ENCODE results near the gene WDR64. TPM values are rescaled to one million over a fixed set of nuclear protein-coding genes. Genes with fewer than 3 reads are reported as not detected.

Gene WDR64
- total RNA-seq, 1 donor from 2014 or later = not detected

- intact Hi-C loops (cut with micrococcal nuclease) = no loop called here
- Histone ChIP-seq H3K27ac (replicated peaks) (no peak overlapping the region), H3K36me3 (no peaks in the 10 kb centered on the region), H3K9me3 (replicated peaks) (peaks cover 7% of the 10 kb centered on the region), H3K4me1 (no peaks in the 10 kb centered on the region), H3K27me3 (ENCODE audit: low read depth) (no peaks in the 10 kb centered on the region), H3K4me3 (no peak overlapping the region)
- no peak for TF ChIP-seq CTCF (IDR thresholded peaks at IDR 0.05; ENCODE audit: borderline replicate concordance)
- no peak for DNase-seq
These were observed 68.9 kb downstream of the WDR64 start for GRCh38 chr1:241721011-241721410.

GRCh38 chr1:241722947-241723346 lies 70.9 kb downstream of the WDR64 start:
- Histone ChIP-seq H3K36me3 (no peaks in the 10 kb centered on the region), H3K27ac (replicated peaks) (no peak overlapping the region), H3K4me3 (no peak overlapping the region), H3K4me1 (no peaks in the 10 kb centered on the region), H3K9me3 (replicated peaks) (peaks cover 7% of the 10 kb centered on the region), H3K27me3 (ENCODE audit: low read depth) (no peaks in the 10 kb centered on the region)
- intact Hi-C loops (cut with micrococcal nuclease) = no loop called here
- DNase-seq = no peak
- no peak for TF ChIP-seq CTCF (IDR thresholded peaks at IDR 0.05; ENCODE audit: borderline replicate concordance)

- no peaks in the 10 kb centered on the region for H3K27me3 ChIP-seq (ENCODE audit: low read depth)
- no peak overlapping the region for H3K27ac ChIP-seq (replicated peaks)
- DNase-seq = no peak
- TF ChIP-seq CTCF (IDR thresholded peaks at IDR 0.05; ENCODE audit: borderline replicate concordance) = no peak
- no peak overlapping the region for H3K4me3 ChIP-seq
- intact Hi-C loops (cut with micrococcal nuclease) = no loop called here
- H3K36me3 ChIP-seq = no peaks in the 10 kb centered on the region
- H3K9me3 ChIP-seq (replicated peaks) = peaks cover 7% of the 10 kb centered on the region
- no peaks in the 10 kb centered on the region for H3K4me1 ChIP-seq
These were observed 72.8 kb downstream of the WDR64 start for GRCh38 chr1:241724741-241725356.

GRCh38 chr1:241730031-241730430 lies 78.0 kb downstream of the WDR64 start:
- no peak for TF ChIP-seq CTCF (IDR thresholded peaks at IDR 0.05; ENCODE audit: borderline replicate concordance)
- intact Hi-C loops (cut with micrococcal nuclease) = no loop called here
- Histone ChIP-seq H3K9me3 (replicated peaks) (no peaks in the 10 kb centered on the region), H3K4me1 (no peaks in the 10 kb centered on the region), H3K27me3 (ENCODE audit: low read depth) (peaks cover 3% of the 10 kb centered on the region), H3K36me3 (no peaks in the 10 kb centered on the region), H3K27ac (replicated peaks) (no peak overlapping the region), H3K4me3 (no peak overlapping the region)
- DNase-seq = no peak

- no peaks in the 10 kb centered on the region for H3K4me1 ChIP-seq
- DNase-seq = no peak
- no peak overlapping the region for H3K4me3 ChIP-seq
- H3K9me3 ChIP-seq (replicated peaks) = no peaks in the 10 kb centered on the region
- peaks cover 8% of the 10 kb centered on the region for H3K27me3 ChIP-seq (ENCODE audit: low read depth)
- intact Hi-C loops (cut with micrococcal nuclease) = no loop called here
- no peaks in the 10 kb centered on the region for H3K36me3 ChIP-seq
- no peak for TF ChIP-seq CTCF (IDR thresholded peaks at IDR 0.05; ENCODE audit: borderline replicate concordance)
- no peak overlapping the region for H3K27ac ChIP-seq (replicated peaks)
These were observed 81.8 kb downstream of the WDR64 start for GRCh38 chr1:241733899-241734298.
